ENCODE data around the gene ELMO3.

ELMO3 gene

DNA sequence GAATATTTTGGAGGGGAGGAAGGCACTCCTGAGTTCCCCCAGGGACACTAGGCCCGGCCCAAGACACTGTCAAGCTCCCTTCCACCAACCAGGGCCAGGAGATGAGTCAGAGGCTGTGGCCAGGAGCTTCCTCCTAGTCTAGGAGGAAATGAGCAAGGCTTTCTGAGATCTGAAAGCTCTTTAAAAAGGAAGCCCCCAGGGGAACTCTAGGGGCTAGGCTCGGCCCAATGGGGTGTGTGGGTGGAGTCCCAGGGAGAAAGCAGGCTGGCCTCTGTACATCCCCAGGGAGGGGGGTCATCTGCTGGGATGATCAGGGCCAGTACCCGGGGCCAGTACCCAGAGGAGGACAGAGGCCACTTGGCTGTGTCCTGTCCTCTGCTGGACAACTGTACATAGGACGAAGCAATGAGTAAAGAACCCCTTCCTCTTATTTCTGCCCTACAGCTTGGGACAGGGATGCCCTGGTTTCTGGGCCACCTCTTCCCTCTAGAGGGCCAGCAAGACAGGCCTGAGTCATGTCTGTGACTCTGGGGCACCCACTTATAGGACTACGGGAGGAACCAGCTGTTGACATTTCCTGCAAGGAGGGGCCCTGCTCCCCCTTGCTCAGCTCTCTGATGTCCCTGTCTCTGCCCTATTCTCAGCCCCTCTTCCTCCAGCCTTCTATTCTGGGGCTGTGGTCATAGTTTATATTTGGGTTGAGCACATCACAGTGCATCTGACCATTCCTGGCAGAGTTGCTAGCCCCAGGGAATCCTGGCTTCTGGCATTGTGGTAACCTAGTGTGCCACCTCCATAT lies 45.7 kb downstream of the ELMO3 start:
- DNase-seq = peak; percentile 94

DNA sequence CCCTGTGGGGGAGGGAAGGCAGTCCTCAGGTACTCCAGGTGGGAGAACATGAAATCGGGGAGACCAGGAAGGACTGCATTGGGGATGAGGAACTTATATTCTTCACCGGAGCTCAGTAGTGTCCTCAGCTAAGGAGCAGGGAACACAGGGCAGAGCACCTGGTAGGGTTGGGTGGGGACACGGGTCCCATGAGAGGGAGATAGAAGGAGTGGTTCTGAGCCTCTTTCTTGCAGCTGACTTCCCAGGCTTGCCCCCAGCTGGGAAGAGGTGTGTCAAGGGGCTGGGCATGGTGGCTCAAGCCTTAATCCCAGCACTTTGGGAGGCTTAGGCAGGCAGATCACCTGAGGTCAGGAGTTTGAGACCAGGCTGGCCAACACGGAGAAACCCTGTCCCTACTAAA lies 46.3 kb downstream of the ELMO3 start:
- no peak for DNase-seq

DNA sequence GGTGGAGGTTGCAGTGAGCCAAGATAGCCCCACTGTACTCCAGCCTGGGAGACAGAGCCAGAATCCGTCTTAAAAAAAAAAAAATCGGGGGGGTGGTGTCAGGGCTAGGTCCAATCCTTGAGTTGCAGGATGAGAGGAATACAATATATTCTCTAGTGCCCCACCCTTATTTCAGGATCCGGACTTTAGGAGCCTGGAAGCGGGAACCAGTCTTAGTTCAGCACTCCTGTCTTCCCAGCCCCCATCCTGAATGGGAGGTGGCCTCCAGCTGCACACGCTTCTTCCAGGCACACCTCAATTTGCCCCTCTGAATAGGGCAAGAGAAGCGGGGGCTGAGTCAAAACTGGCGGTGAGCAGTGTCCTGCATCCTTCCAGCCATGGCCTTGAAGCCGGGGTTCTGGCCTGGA lies 46.7 kb downstream of the ELMO3 start:
- no peak for DNase-seq

DNA sequence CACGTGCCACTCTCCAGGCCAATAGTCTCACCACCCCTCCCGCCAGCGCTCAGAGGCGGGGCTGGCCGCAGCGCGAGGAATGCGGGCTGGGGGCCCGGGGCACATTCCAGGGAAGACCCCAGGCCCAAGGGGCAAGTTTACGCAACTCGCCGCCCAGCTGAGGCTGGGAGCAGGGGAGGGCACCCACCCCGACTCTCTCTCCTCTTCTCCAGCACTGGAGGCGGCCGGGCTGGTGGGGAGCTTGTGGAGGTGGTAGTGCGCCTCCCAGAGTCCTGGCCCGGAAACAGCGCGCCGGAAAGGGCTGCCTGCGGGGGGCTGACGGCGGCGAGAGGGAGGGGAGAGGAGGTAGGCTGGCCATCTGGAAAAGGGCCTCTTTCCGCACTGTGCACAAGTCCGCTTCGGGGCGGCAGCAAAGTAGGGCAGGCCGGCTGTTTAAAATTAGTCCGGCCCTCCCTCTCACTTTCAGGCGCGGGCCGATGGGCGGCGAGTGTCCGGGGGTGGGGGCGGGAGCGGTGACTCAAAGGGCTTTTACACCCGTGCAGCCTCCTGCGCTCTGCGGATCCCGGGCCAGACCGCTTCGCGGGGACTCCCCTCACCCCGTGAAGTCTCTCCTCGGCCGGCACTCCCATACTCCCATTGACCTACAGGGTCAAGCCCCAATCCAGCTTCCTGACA lies 47.3 kb downstream of the ELMO3 start:
- peak; percentile 85 for DNase-seq

DNA sequence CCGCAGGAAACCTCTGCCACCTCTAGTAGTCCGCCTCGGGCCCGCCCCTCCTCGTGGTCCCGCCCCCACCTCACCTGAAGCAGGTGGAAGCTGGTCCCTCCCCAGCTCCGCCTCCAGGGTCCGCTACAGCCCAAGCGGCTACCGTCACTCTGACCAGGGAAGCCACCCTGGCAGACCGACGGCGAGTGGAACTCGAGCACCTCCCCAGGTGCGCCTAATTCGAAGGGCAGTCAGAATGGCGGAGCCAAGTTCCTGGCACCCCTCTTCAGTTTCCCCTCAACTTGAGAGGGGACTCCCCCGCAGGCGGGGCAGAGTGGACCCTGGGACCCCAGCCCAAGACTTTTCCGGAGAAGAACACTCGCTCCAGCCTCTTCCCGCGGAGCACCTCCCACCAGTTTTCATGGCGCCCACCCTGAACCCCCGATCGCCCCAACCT lies 47.8 kb downstream of the ELMO3 start:
- DNase-seq = no peak

DNA sequence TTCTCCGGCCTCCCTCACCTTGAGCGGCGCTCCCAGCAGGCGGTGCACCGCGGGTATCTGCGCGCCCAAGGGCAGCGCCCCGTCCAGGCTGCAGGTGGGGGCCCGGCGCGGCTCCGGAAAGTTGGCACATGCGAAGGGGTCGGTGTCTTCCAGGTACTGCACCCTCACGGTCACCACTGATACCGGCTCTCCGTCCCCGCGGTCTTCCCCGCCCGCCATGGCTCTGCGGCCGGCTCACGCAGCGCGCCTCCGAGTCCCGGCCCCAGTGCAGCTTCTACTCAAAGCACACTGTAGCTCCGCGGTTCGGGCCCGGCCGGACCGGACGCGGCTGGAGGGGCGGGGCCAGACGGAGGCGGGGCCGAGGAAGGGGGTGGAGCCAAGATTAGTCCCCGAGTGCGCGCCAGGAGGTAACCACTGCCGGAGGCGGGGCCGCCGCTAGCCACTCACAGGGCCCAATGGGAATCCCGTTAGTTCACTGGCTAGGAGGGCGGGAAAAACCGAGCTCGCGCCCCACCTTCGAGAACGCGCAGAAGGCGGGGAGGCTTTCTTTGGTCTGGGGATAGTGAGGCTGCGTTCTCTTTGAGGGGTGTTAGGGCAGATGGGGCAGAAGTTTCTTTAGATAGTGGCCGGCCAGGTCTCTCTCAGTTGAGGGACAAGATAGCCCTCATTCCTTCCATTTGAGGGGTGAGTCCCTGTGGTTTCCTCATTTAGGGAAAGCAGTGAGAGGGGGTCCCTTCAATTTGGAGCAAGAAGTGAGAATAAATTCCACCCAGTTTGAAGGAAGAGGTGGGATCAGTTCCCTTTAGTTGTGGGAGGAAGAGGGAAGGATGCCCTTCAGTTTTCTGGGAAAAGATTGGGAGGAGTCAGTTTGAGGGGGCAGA lies 48.5 kb downstream of the ELMO3 start, which contains the start of gene FHOD1:
Gene FHOD1, minus strand, starts transcription at position 290 of the 881 bp plus-strand sequence. Its CDS starts 71 bp downstream, at position 219.
- peak; percentile 94 for DNase-seq

DNA sequence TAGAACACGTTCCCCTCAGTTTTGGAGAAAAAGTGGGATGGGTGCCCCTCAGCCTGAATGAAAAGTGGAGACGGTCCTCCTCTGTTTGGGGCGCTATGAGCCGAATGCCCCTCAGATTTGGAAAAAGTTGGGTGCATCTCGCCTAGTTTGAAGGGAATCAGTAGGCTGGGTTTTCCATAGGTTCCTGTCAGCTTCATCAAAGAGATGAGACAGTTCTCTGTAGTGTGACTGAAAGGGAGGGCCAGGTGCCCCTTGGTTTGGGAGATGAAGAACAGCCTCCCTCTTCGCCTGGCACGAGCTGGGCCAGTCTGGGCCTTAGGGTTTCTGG lies 49.1 kb downstream of the ELMO3 start:
- no peak for DNase-seq

DNA sequence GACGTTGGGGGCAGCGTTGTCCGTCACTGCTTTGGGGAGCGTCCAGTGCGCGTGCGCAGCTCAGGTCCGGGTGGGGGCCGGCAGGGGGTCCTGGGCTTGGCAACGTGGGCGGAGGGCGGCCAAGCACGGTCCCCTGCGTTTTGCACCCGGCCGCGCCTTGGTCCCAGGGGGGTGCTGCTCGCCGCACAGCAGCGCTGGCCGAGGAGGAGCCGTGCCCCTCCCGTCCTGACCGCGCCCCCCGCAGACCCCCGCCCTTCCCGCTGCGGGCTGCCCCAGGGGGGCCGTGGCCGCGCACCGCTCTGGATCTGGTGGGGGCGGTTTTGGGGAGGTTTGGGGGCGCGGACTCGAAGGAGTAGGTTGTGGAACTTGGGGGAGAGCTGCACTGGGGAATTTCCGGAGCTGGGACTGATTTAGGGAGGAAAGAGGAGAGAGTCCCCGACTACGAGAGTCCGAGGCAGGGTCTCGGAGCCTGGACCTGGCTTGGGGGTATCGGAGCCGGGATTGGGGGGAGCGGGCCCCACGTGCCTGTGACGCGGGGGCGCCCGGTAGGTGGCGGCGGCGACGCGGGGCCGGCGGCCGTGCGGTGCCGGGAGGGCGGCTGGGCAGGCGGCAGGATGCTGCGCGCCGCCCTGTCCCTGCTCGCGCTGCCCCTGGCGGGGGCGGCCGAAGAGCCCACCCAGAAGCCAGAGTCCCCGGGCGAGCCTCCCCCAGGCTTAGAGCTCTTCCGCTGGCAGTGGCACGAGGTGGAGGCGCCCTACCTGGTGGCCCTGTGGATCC lies 49.7 kb downstream of the ELMO3 start, which contains the start of gene SLC9A5:
Gene SLC9A5, plus strand, starts transcription at position 579 of the 777 bp plus-strand sequence. Its CDS starts 36 bp downstream, at position 615.
- DNase-seq = no peak

DNA sequence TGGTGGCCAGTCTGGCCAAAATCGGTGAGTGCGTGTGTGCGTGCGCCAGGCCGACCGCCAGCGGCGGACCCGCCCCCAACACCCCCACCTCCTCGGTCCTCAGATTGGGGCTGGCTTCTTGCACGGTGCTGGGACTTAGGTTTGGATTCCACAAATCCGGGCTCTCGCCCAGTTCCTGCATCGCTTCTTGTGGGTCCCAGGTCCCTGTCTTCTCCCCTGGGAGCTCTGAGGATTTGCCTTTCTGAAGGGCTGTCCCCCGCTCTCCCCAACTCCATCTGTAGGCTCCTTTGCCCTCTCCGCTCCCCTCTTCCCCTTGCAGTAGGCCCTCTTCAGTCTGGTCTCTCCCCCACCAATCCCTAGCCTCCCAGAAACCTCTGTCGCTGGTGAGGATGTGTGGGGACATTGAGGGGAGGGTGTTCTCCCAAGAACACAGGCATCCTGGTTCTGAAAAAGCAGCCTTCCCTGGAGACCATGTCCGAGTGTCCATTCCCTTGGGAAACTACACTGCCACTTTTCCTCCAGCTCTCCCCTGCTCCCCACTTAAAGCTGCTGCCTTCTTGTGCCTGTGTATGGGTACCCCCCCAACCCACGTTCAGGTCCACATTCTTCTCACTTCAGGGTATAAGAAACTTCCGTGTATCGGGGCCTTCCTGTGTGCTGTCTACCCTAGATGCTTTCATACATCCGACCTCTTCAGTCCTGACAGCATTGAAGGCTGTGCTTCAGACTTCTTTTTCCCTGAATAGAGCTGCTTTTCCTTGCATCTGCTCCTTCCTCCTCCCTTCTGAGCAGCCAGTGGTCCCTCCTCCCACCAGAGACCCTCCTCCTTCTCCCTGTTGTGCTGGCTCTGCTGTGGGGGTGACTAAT lies 50.5 kb downstream of the ELMO3 start:
- DNase-seq = peak; percentile 32

DNA sequence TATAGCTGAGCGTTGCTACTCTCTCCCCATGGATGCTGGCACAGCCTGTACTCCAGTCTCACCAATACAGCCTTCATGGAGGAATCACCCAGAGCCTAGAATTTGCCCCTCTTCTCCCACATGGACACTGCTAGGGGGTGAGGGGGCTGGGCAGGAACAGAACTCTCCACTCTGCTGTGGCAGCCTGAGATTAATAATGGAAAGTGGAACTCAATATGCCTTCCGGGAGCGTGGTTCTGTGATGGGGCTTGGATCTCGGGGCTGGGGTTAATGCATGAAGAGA lies 51.1 kb downstream of the ELMO3 start:
- no peak for DNase-seq

DNA sequence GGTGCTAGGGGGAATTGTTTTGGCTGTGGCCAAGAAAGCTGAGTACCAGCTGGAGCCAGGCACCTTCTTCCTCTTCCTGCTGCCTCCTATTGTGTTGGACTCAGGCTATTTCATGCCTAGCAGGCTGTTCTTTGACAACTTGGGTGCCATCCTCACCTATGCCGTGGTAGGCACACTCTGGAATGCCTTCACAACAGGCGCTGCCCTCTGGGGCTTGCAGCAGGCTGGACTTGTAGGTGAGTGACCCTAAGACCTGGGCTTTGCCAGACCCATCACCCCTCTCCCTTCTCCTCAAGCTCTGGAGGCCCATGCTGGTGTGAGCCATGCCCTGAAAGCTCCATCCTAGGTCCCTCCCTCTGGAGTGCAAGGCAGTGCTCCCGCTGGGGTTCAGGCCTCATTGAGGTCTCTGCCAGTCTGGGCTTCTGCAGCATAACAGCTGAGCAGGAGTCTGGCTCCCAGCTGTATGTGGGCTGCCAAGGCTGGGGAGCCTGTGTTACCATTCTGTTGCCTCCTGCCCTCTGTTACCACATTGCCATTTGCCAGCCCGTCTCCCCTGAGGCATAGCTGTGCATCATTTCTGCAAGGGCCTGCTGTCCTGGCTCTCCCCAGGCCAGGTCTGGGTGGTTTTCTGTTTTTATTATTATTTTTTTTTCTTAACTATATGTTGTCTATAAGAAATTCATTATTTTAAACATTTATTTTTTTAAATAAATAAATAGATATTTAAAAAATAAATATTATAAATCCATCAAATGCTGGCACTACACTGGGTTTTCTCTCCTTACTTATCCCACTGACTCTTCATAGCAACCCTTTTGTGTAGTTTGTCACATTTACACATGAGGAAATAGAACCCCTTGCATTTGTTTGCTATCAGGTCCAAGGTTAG lies 53.9 kb downstream of the ELMO3 start:
- no peak for DNase-seq

All from fibroblast of skin of right quadriceps (primary cell).